MCF 10A (cell line): ENCODE data around the gene SH3GL3. TPM values are rescaled to one million over a fixed set of nuclear protein-coding genes. Genes with fewer than 3 reads are reported as not detected.

Source experiments
- BruUV-seq: library from RNA; stranded (reverse); fragments of 400-500 nt; replicated peaks from 2 replicates; lab custom pipeline; 2021; lab: Mats Ljungman, UMichigan
- CTCF ChIA-PET: fragments of 300-600 bp; sonication (Branson Sonifier 250); formaldehyde crosslinking; extraction: SDS; loops from one replicate; lab custom pipeline; 2021; ENCODE audit warnings: antibody characterized with exemption, inconsistent platforms; lab: Yijun Ruan, JAX
- POLR2A ChIA-PET: fragments of 300-600, 350-650 bp; sonication (Branson Sonifier 250); formaldehyde crosslinking; extraction: SDS; loops from one replicate; lab custom pipeline; 2020; ENCODE audit warnings: antibody characterized with exemption, inconsistent platforms; lab: Yijun Ruan, JAX
- DNase-seq: peaks from one replicate; pipeline ENCODE4 v3.0.0-alpha.2; 2018; ENCODE audit not compliant: unreplicated experiment
- H3K27ac Mint-ChIP-seq: one replicate; pipeline ENCODE4 v1.8.0; 2022; ENCODE audit warnings: mild to moderate bottlenecking, low read depth, mixed read lengths; ENCODE audit not compliant: unreplicated experiment
- H3K27me3 Mint-ChIP-seq: one replicate; pipeline ENCODE4 v1.8.0; 2022; ENCODE audit warnings: mixed read lengths; ENCODE audit not compliant: insufficient read depth, unreplicated experiment
- H3K36me3 Mint-ChIP-seq: one replicate; pipeline ENCODE4 v1.8.0; 2022; ENCODE audit warnings: mild to moderate bottlenecking, moderate library complexity, mixed read lengths; ENCODE audit not compliant: insufficient read depth, unreplicated experiment
- H3K4me1 Mint-ChIP-seq: one replicate; pipeline ENCODE4 v1.8.0; 2022; ENCODE audit warnings: mixed read lengths; ENCODE audit not compliant: insufficient read depth, unreplicated experiment
- H3K4me3 Mint-ChIP-seq: one replicate; pipeline ENCODE4 v1.8.0; 2022; ENCODE audit warnings: mild to moderate bottlenecking, moderate library complexity, mixed read lengths; ENCODE audit not compliant: unreplicated experiment
- H3K9me3 Mint-ChIP-seq: one replicate; pipeline ENCODE4 v1.8.0; 2022; ENCODE audit warnings: mixed read lengths; ENCODE audit not compliant: unreplicated experiment
- CTCF ChIP-seq: fragments of 200-600 bp; IDR thresholded peaks from one replicate; pipeline ENCODE4 v1.8.0; 2022; ENCODE audit warnings: antibody characterized with exemption, mild to moderate bottlenecking; ENCODE audit not compliant: unreplicated experiment
- intact Hi-C: fragments of 100-400 bp; cut with micrococcal nuclease; formaldehyde crosslinking; loops from 2 replicates; pipeline ENCODE4 v1.14.1; 2022
- total RNA-seq: library from RNA; stranded (reverse); gene quantifications from 2 replicates; pipeline ENCODE4 v1.2.3, GENCODE V29; 2022

SH3GL3 gene
- total RNA-seq, 1 experiment from 2014 or later: 0.19 TPM

- Mint-ChIP-seq H3K4me3 (no peak overlapping the region), H3K9me3 (no peaks in the 10 kb centered on the region), H3K36me3 (no peaks in the 10 kb centered on the region), H3K4me1 (no peaks in the 10 kb centered on the region), H3K27ac (no peak overlapping the region), H3K27me3 (no peaks in the 10 kb centered on the region)
- TF ChIP-seq CTCF: no peak
- no TSS peak for BruUV-seq
- ChIA-PET POLR2A (no interaction called here), CTCF (no interaction called here)
- DNase-seq: no peak
- intact Hi-C loops: no loop called here
Measured at GRCh38 chr15:83537606-83538005, 90.5 kb downstream of the SH3GL3 start.

- POLR2A ChIA-PET: interaction anchor here (1.0 kb wide), 1 partner anchor 11 kb away, joined by 3 read pairs; no protein-coding TSS in a partner anchor
- no peak for TF ChIP-seq CTCF
Measured at GRCh38 chr15:83538682-83539081, 91.5 kb downstream of the SH3GL3 start.

GRCh38 chr15:83545804-83546511 is 98.8 kb downstream of the SH3GL3 start:
- DNase-seq: peak; percentile 25
- peaks cover 20% of the 10 kb centered on the region for H3K27me3 Mint-ChIP-seq
- H3K4me3 Mint-ChIP-seq: no peak overlapping the region
- POLR2A ChIA-PET: interaction anchor here (0.6 to 1.0 kb wide), 2 partner anchors 23 to 119 kb away, joined by 3 read pairs; no protein-coding TSS in a partner anchor
- no peak for TF ChIP-seq CTCF
- H3K9me3 Mint-ChIP-seq: peaks cover 10% of the 10 kb centered on the region
- no TSS peak for BruUV-seq
- H3K27ac Mint-ChIP-seq: no peak overlapping the region
- CTCF ChIA-PET: interaction anchor here (0.6 to 1.2 kb wide), 5 partner anchors 13 to 108 kb away, joined by 3 to 4 read pairs (median 3); no protein-coding TSS in a partner anchor
- intact Hi-C loops: no loop called here
- H3K36me3 Mint-ChIP-seq: no peaks in the 10 kb centered on the region
- no peaks in the 10 kb centered on the region for H3K4me1 Mint-ChIP-seq

More at GRCh38 chr15:83538682-83539081, 91.5 kb downstream of the SH3GL3 start:
- peaks cover 10% of the 10 kb centered on the region for H3K27me3 Mint-ChIP-seq
- H3K4me1 Mint-ChIP-seq: no peaks in the 10 kb centered on the region
- intact Hi-C loops: no loop called here
- H3K9me3 Mint-ChIP-seq: peaks cover 6% of the 10 kb centered on the region
- CTCF ChIA-PET: interaction anchor here (0.7 to 1.1 kb wide), 2 partner anchors 95 to 496 kb away, joined by 3 to 4 read pairs; no protein-coding TSS in a partner anchor
- H3K27ac Mint-ChIP-seq: no peak overlapping the region
- no TSS peak for BruUV-seq
- no peak for DNase-seq
- no peak overlapping the region for H3K4me3 Mint-ChIP-seq
- H3K36me3 Mint-ChIP-seq: no peaks in the 10 kb centered on the region

GRCh38 chr15:83546512-83546888 is 99.4 kb downstream of the SH3GL3 start:
- CTCF ChIA-PET: interaction anchor here (0.7 to 1.2 kb wide), 4 partner anchors 12 to 108 kb away, joined by 3 to 4 read pairs (median 4); no protein-coding TSS in a partner anchor
- H3K27ac Mint-ChIP-seq: no peak overlapping the region
- H3K4me3 Mint-ChIP-seq: no peak overlapping the region
- DNase-seq: no peak
- POLR2A ChIA-PET: interaction anchor here (1.0 kb wide), 1 partner anchor 24 kb away, joined by 3 read pairs; no protein-coding TSS in a partner anchor
- no peaks in the 10 kb centered on the region for H3K36me3 Mint-ChIP-seq
- peaks cover 20% of the 10 kb centered on the region for H3K27me3 Mint-ChIP-seq
- intact Hi-C loops: no loop called here
- BruUV-seq: no TSS peak
- peaks cover 10% of the 10 kb centered on the region for H3K9me3 Mint-ChIP-seq
- H3K4me1 Mint-ChIP-seq: no peaks in the 10 kb centered on the region
- TF ChIP-seq CTCF: no peak
